ENCODE data around the gene CREBZF.
"Not testable (repeated sequence)": the region's sequence is repeated elsewhere in the genome, so short reads cannot be mapped to it uniquely, and the experiment has no call there.

CREBZF gene

GRCh38 chr11:85620256-85620655 is 44.7 kb downstream of the CREBZF start:
- no peak for DNase-seq

- no peak for DNase-seq
Measured at GRCh38 chr11:85619499-85619898, 45.4 kb downstream of the CREBZF start.

- DNase-seq = not testable (repeated sequence)
Measured at GRCh38 chr11:85611643-85612042, 53.3 kb downstream of the CREBZF start.
